Endothelial cell of umbilical vein (primary cell): ENCODE measurements around the gene CARNS1.

Experiments used
- CTCF ChIP-seq, 2 donors: IDR thresholded peaks; 1 replicate in 1 of 2; 2 replicates in 1 of 2; pipeline ENCODE4 v1.5.1; 2011; ENCODE audit warnings: low read length in 2 of 2, mild to moderate bottlenecking in 2 of 2, moderate library complexity in 2 of 2, control low read depth in 1 of 2, inconsistent platforms in 1 of 2, low read depth in 1 of 2; ENCODE audit not compliant: insufficient read depth in 1 of 2; ENCODE audit errors: extremely low read depth in 1 of 2
- EZH2 ChIP-seq: IDR thresholded peaks from 2 replicates; pipeline ENCODE4 v1.6.1; 2012; ENCODE audit warnings: borderline replicate concordance, low read depth, mild to moderate bottlenecking, moderate library complexity, low read length, inconsistent platforms; ENCODE audit not compliant: severe bottlenecking
- FOS ChIP-seq: IDR thresholded peaks from 2 replicates; pipeline ENCODE4 v1.6.1; 2011; ENCODE audit warnings: mild to moderate bottlenecking, low read length, moderate library complexity, borderline replicate concordance; ENCODE audit not compliant: insufficient read depth
- GATA2 ChIP-seq: IDR thresholded peaks from 2 replicates; pipeline ENCODE4 v1.7.0; 2011; ENCODE audit warnings: low read depth, mild to moderate bottlenecking, moderate library complexity, mixed read lengths, low read length; ENCODE audit not compliant: insufficient read length, insufficient read depth
- JUN ChIP-seq: IDR thresholded peaks from 2 replicates; pipeline ENCODE4 v1.6.1; 2011; ENCODE audit warnings: borderline replicate concordance, low read depth; ENCODE audit not compliant: insufficient read length, insufficient read depth
- MYC ChIP-seq: IDR thresholded peaks from one replicate; pipeline ENCODE4 v1.6.1; 2011; ENCODE audit warnings: mild to moderate bottlenecking, low read depth, low read length
- POLR2A ChIP-seq: IDR thresholded peaks from 2 replicates; pipeline ENCODE4 v1.6.1; 2012; ENCODE audit warnings: low read depth, mild to moderate bottlenecking, control low read depth, low read length
- POLR2AphosphoS5 ChIP-seq: IDR thresholded peaks from 2 replicates; pipeline ENCODE4 v1.6.1; 2012; ENCODE audit warnings: low read depth, mild to moderate bottlenecking, control low read depth, low read length, moderate library complexity; ENCODE audit not compliant: insufficient read depth

DNA sequence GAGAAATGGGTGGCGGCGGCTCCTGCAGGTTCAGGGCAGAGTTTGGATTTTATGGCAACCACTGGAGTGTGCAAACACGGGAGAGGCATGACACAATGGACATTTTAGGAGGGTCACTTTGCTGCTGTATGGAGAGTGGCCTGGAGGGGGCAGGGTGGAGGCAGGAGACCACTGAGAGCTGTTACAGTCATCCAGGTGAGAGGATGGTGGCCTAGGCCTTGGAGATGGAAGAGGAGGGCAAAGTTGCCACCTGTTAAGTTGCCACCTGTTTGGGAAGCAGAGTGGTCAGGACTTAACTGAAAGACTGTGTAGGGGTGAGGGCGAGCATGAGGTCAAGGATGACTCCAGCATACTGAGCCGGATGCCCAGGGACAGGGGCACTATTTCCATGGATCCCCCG is 26.0 kb upstream of the CARNS1 start:
- TF ChIP-seq EZH2: no peak
- TF ChIP-seq CTCF (IDR thresholded peaks at IDR 0.05; ENCODE audit: extremely low read depth in 1 of 2, insufficient read depth in 1 of 2, low read depth in 1 of 2, low read length in 2 of 2): peak; percentile 52 to 77
- TF ChIP-seq FOS: no peak
- no peak for TF ChIP-seq POLR2AphosphoS5
- TF ChIP-seq GATA2: no peak
- TF ChIP-seq POLR2A: no peak
- TF ChIP-seq MYC: no peak
- no peak for TF ChIP-seq JUN
